ENCODE results near the gene LGALS4.
"Not testable (repeated sequence)": the region's sequence is repeated elsewhere in the genome, so short reads cannot be mapped to it uniquely, and the experiment has no call there.

The LGALS4 gene

DNA sequence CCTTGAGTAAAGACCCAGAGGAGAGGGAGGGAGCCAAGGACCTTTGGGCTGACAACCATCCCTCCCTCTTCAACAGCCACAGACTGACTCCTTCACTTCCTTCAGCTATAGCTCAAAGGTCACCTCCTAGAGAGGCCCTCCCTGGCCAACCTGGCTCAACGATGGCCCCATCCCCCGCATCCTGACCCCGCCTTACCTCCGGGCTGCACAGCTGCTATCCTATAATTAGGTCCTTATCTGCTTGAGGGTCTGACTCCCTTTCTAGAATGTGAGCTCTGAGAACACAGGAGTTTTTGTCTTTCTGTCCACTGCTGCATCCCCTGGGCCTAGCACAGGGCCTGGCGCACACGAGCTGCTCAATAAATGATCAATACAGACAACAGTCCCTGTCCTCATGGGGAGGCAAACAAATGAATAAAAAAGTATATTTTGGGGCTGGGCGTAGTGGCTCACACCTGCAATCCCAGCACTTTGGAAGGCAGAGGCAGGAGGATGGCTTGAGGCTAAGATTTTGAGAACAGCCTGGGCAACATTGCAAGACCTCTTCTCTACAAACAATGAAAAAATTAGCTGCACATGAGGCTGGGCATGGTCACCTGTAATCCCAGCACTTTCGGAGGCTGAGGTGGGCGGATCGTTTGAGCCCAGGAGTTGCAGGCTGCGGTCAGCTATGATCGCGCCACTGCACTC, 6.6 kb upstream of the LGALS4 start:
- DNase-seq, result no peak

DNA sequence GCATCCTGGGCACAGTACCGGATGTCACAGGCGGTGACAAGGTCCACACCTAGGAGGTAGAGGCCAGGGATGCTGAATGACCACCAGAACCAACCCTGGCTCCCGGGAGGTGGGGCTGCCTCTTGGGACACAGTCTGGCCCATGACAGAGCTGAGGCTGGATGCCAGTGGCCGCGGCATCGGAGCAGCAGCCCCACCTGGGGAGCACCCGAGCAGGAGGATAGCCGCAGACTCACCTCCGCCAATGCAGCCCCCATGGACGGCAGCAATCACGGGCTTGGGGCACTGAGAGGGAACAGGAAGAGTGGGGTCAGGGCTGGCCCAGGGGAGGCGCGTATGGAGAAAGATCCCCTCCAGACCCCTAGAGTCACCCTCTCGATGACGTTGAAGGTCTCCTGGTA, 4.3 kb upstream of the LGALS4 start:
- no peak for DNase-seq

DNA sequence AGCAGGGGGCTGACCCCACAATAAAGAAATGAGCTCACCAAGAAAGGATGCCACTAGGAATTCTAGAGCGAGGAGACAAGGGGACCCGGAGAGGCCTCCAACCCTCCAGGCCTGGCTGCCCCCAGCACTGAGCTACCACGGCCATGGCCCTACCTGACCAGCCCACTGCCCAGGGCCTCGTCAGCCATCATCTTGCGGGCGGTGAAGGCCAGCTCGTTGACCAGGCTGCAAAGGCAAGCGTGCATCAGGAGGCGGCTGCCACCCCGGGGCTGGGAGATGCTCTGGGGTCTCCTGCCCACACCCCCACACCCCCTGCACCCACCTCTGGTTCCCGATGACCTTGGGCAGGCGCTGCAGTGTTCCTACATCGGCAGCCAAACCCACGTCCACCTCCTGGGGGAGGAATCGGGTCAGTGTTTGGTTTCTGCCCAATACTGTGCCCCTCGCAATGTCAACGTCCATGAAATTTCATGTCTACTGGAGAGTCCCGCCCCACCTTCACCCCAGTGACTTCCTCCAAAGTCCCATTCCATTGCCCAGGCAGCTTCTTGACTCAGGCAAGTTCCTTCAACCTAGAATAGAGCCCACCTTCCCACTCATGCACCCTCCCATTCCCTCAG, 3.5 kb upstream of the LGALS4 start:
- DNase-seq, result no peak

DNA sequence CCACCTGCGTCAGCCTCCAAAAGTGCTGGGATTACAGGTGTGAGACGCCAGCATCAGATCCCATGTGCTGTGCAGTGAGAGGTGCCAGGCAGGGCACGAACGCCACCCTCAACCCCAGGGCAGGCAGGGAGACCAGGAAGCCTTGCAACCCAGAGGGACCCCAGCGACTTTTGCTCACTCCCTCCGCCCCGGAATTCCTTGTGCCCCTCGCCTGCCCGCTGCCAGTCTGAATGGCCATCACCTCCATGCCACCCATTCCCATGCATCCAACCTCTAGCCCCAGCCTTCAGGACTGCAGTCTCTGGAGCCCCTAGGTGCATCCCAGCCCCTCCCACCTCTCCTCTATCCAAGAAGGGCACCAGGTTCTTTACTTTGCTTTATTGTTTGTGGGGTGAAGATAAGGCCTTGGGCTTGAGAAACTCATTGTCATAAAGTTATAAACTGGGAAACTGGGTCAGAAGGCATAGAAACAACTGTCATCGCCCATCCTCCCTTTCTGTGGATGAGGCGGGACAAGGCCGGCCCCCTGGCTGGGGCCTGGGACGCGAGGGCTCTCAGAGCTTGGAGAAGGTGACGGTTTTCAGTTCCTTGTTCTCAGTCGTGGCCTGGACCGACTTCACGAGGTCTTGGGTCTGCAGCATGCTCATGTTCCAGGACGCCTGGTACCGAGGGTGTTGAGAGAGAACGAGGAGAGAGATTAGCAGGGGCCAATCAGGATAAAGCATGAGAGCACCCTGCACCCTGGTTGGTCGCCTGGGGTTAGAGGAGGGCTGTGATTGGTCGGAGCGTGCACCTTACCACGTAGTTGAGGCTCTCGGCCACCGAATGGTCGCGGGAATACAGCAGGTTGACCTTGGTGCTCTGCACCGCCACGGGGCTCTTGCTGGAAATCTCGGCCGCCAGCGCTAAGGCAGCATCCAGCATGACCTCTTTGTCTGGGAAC, 2.6 kb upstream of the LGALS4 start:
- DNase-seq, result no peak

DNA sequence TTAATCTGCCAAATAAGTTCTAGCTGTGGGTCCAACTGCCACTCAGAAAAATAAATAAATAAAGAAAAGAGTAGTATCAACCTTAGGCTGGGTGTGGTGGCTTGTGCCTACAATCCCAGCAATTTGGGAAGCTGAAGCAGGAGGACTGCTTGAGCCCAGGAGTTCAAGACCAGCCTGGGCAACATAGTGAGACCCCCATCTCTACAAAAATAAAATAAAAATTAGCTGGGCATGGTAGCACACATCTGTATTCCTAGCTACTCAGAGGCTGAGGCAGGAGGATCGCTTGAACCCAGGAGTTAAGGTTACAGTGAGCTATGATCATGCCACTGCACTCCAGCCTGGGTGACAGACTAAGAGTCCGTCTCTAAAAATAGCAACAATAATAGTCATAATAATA, 1.2 kb upstream of the LGALS4 start:
- not testable (repeated sequence) for DNase-seq

DNA sequence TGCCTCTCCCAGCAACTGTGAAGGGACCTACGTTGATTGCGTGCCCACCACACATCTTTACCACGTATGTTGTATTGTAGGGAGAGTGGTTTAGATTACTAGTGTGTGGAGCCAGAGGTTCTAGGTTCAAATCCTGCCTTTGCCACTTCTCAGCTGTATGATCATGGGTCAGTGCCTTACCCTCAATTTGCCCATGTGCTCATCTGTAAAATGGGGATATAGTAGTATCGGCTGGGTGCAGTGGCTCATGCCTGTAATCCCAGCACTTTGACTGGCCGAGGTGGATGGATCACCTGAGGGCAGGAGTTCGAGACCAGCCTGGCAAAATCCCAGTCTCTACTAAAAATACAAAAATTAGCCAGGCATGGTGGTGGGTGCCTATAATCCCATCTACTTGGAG, 578 bp upstream of the LGALS4 start:
- no peak for DNase-seq

DNA sequence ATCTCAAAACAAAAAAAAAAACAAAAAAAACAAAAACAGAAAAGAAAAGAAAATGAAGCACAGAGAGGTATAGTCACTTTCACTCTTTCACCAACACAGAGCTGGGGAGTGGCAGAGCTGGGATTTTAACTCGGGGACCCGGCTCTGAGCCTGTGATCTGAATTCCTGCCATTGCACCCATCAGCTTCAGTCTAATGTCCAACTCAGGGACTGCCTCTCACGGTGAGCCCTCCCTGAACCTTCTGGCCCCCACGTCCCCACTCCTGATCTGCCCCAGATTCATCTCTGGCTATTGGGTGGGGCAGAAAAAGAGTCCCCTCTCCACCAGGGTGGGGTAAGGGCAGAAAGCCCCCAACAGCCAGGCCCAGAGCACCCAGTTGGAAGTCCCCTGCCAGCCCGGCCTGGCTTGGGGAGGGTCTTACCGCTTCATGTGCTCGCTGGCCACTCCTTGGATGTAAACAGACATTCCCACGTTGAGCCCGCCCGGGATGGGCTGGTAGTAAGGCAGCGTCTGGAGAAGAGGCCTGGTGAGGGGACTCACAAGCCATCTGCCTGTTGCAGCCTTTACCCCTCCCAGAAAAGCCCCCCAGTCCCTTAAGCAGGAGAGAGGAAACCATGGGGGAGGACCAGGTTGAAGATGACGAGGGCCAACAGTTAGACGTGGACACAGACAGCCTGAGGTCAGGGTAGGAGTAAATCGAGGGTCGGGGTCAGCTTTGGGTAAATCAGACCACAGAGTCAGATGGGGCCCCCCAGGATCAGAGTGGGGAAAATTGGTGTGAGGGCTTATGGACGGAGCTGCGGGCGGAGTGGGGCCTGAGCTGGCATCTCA, 520 bp downstream of the LGALS4 start:
- DNase-seq, result no peak

DNA sequence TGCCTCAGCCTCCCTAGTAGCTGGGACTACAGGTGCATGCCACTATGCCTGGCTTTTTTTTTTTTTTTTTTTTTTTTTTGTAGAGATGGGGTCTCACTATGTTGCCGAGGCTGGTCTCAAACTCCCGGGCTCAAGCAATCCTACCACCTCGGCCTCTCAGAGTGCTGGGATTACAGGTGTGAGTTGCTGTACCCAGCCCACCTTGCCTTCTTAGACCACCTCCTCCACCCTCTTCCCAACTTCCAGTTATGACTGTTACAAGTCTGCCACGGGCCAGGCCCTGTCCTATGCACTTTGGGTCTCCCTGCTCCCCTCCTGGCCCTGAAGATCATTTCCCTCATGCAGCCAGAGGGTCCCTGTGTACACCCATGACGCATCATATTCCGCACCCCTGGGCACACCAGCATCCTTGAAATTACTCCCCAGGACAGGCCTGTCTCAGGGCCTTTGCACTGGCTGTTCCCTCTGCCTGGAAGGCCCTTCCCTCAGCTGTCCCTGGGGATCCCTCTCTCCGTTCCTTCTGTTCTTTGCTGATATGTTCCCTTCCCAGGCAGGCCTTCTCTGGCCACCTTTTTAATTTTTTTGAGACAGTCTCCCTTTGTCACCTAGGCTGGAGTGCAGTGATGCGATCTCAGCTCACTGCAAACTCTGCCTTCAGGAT, 3.0 kb downstream of the LGALS4 start:
- DNase-seq, result no peak

DNA sequence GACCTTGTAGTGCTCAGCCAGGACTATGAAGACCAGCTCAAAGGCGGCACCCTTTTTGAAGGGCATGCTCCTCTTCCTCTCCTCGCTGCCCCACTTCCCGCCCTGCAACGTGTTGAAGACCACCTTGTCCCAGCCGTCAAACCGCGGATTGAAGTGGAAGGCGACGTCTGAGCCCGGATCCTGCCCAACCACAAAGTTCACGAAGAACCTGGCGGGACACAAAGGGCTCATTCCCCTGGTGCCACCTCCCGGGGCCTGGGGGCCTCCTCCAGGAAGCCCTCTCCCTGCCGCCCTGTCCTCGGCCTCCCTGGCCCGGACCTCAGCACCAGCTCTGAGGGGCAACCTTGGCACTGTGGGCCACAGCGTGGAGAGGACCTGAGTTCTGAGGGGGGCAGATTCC, 4.0 kb downstream of the LGALS4 start:
- DNase-seq, result no peak

DNA sequence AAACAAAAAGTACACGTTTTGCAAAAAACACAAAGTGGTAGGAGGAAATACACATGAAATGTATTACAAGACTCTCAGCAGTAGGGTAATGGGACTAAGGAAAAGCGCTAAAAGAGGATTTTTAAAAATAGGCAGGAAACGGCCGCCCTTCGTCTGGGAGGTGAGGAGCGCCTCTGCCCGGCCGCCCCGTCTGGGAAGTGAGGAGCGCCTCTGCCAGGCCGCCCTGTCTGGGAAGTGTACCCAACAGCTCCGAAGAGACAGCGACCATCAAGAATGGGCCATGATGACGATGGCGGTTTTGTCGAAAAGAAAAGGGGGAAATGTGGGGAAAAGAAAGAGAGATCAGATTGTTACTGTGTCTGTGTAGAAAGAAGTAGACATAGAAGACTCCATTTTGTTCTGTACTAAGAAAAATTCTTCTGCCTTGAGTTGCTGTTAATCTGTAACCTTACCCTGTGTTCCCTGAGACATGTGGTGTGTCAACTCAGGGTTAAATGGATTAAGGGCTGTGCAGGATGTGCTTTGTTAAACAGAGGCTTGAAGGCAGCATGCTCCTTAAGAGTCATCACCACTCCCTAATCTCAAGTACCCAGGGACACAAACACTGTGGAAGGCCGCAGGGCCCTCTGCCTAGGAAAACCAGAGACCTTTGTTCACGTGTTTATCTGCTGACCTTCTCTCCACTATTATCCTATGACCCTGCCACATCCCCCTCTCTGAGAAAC, 5.2 kb downstream of the LGALS4 start:
- DNase-seq, result not testable (repeated sequence)

DNA sequence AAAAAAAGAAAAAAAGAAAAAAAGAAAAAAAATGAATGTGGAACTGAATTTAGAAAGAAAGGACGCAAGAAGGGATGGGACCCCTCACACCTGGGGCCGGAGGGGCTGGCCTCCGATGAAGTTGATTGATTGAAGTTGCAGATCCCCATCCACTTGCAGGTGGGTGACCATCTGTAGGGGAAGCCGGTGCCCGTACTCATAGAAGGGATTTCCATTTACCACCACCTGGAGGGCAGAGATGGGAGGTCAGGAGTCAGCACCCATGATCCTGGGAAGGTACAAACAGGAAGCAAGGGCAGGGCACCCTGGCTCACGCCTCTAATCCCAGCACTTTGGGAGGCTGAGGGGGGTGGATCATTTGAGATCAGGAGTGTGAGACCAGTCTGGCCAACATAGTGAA, 6.4 kb downstream of the LGALS4 start:
- DNase-seq, result no peak

DNA sequence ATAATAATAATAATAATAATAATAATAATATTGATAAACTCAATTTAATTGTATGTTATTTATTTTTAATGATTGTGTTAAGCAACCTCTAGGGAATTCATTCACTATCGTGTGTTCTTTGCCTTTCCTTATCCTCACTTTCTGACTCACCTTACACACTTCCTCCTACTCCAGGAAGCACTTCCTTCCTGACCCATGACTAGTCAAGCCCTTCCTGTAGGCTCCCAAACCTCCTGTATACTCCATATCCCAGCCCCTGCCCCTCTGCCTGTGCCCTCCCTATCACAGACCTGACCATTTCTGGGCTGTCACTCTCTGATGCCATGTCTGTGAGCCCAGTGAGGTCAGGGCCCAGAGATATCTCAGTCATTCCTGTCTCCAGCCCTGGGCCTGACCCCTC, 7.6 kb downstream of the LGALS4 start:
- DNase-seq, result no peak

DNA sequence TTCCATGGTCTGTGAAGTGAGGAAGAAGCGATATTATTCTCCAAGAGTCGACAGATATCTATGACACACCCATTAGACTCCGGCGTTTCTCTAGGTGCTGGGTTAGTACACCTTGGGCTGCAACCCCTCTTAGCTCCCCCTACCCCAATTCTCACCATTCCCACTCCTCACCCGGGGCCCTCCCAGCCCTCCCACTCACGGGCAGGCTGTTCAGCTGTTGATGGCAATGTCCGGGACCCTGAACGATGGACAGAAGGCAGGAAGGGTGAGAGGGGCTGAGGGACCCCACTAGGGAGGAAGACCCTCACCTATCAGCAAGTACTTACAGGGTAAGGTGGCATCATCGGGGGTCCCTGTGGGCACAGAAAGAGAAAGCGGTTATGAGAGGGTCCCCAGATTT, 9.2 kb downstream of the LGALS4 start:
- no peak for DNase-seq

DNA sequence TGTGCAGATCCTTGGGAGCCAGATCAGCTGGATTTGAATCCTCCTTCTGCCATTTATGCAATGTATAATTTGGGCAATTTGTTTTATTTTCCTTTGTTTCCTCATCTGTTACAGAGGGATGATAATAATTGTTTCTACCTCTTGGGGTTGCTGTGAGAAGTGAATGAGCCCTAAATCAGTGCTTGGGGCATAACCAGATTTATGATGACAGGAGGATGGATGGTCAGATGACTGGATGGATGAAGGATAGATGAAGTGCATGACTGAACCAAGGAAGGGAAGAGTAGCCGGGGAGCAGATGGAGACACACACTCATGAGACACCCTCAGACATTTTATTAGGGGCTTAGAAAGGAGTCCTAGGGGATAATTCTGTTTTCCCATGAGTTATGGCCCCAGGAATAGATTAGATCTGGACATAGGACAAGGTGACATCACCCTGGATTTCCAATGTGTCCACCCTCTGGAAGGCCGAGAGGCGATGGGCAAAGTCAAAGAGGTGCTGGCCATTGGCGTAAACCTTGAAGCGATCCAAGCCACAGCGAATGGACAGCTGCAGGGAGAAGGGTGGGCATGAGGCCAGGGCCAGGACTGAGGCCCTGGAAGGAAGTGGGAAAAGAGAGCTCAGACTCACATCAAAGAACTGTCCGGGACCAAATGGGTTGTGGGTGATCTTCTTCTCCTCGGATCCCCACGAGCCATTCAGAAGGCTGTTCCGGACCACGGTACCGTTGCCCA, 11.2 kb downstream of the LGALS4 start:
- DNase-seq, result no peak

DNA sequence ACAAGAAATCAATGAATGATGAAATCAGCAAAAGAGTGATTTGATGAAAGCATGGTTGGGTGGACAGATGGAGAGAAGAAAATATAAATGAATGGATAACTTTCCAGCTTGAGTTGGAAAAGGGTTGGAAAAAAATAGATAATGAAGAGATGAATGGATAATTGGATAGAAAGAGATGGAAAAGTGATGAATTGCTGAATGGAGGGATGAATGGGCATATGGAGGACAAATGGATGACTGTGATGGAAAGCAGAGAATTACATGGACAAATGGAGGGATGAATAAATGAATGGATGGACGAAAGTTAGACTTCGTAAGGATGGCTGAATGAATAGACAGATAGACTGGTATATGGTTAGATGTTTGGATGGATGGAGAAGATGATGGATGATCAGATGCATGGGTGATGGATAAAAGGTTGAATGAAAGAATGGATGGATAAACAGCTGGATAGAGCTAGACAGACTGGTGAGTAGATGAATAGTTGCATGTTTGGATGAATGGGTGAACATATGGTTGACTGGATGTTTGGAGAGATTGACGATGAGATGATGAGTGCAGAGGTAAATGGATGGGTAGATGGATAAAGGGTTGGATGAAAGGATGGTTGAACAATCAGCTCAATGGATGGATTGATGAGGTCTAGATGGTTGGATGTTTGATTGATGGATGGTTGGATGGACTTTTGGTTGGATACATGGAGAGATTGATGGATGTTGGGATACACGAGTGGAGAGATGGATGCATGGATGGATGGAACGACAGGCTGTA, 12.0 kb downstream of the LGALS4 start:
- DNase-seq, result no peak

DNA sequence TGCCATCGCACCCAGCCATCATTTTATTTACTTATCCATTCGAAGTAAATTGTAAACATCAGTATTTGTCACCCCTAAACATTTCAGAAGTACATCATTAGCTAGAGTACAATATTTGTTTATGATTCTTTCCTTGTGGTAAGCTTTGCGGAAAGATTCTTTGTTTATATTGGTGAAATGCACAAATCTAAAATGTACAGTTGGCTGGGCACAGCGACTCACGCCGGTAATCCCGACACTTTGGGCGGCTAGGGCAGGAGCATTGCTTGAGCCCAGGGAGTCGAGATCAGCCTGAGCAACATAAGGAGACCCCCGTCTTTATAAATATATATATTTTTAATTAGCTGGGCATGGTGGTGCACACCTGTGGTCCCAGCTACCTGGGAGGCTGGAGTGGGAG, 13.6 kb downstream of the LGALS4 start:
- DNase-seq, result no peak

DNA sequence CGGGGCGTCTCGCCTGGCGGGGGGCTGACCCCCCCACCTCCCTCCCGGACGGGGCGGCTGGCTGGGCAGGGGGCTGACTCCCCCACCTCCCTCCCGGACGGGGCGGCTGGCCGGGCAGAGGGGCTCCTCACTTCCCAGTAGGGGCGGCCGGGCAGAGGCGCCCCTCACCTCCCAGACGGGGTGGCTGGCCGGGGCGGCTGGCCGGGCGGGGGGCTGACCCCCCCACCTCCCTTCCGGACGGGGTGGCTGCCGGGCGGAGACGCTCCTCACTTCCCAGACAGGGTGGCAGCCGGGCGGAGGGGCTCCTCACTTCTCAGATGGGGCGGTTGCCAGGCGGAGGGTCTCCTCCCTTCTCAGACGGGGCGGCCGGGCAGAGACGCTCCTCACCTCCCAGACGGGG, 15.0 kb downstream of the LGALS4 start:
- DNase-seq, result not testable (repeated sequence)

DNA sequence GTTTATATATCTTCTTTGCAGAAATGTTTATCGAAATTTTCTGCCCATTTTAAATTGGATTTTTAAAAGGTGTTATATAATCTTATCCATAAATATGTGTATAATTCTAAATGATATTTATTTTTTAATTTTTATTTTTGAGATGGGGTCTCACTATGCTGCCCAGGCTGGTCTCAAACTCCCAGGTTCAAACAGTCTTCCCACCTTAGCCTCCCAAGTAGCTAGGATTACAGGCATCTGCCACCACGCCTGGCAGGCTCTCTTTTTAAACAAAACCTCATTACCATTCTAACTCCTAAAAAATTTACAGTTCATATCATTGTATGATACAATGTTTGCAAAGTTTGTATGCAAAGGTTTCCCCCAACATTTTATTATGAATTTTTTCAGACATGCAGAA, 16.6 kb downstream of the LGALS4 start:
- no peak for DNase-seq

DNA sequence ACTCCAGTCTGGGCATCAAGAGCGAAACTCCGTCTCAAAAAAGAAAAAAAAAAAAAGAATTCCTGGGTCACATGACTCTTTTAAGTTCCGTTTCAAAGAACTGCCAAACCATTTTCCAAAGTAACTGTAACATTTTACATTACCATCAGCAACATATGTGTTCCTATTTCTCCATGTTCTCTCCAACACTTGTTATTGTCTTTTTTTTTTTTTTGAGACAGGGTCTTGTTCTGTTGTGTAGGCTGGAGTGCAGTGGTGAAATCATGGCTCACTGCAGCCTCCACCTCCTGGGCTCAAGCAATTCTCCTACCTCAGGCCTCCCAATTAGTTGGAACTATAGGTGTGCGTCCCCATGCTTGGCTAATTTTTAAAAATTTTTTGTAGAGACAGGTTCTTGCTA, 17.2 kb downstream of the LGALS4 start:
- DNase-seq, result no peak

DNA sequence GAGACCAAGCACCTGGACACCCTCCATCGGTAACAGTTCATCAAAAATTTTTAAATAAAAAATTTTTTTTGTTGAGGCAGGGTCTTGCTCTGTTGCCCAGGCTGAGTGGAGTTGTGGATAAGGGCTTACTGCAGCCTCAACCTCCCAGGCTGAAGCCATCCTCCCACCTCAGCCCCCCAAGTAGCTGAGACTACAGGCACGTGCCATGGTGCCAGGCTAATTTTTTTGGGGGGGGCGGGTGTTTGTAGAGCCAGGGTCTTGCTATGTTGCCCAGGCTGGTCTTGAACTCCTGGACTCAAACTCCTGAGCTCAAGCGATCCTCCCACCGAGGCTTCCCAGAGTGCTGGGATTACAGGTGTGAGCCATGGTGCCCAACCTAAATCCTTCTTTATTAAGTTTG, 19.1 kb downstream of the LGALS4 start:
- no peak for DNase-seq
